ENCODE results near the gene HSPB1.

Gene HSPB1

DNA sequence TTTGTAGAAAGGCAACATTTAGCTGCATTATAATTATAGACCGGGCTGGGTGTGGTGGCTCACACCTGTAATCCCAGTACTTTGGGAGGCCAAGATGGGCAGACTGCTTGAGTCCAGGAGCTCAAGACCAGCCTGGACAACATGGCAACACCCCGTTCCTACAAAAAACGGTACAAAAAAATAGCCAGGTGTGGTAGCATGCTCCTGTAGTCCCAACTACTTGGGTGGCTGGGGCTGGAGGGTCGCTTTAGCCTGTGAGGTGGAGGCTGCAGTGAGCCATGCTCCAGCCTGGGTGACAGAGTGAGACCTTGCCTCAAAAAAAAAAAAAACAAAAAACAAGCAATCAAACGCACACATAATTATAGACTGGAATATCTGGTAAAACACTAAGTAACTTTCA is 51.3 kb downstream of the HSPB1 start:
- TF ChIP-seq, protein P1, sequence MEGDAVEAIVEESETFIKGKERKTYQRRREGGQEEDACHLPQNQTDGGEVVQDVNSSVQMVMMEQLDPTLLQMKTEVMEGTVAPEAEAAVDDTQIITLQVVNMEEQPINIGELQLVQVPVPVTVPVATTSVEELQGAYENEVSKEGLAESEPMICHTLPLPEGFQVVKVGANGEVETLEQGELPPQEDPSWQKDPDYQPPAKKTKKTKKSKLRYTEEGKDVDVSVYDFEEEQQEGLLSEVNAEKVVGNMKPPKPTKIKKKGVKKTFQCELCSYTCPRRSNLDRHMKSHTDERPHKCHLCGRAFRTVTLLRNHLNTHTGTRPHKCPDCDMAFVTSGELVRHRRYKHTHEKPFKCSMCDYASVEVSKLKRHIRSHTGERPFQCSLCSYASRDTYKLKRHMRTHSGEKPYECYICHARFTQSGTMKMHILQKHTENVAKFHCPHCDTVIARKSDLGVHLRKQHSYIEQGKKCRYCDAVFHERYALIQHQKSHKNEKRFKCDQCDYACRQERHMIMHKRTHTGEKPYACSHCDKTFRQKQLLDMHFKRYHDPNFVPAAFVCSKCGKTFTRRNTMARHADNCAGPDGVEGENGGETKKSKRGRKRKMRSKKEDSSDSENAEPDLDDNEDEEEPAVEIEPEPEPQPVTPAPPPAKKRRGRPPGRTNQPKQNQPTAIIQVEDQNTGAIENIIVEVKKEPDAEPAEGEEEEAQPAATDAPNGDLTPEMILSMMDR (conservative IDR thresholded peaks at IDR 0.05; ENCODE audit: low read depth, low read length) = no peak
- no peak for DNase-seq (ENCODE audit: low read depth)
- no peak overlapping the region for H3K4me3 ChIP-seq (ENCODE audit: low read depth, low read length)

All from choroid plexus epithelial cell (primary cell).